HG02623 (cell line): ENCODE measurements around the gene DHRS12.

Experiments used
- ATAC-seq: cut with Tn5 transposase; IDR thresholded peaks from one replicate; pipeline ENCODE4 v1.9.1; 2021; ENCODE audit warnings: moderate library complexity; ENCODE audit not compliant: unreplicated experiment

The DHRS12 gene

GRCh38 chr13:51811920-51812451 lies 8.0 kb upstream of the DHRS12 start:
- no peak for ATAC-seq

- ATAC-seq, result no peak
Measured at GRCh38 chr13:51811046-51811445, 7.1 kb upstream of the DHRS12 start.

- no peak for ATAC-seq
Measured at GRCh38 chr13:51808811-51809210, 4.8 kb upstream of the DHRS12 start.

GRCh38 chr13:51807041-51807440 lies 3.1 kb upstream of the DHRS12 start:
- ATAC-seq, result no peak

GRCh38 chr13:51806566-51806965 lies 2.6 kb upstream of the DHRS12 start:
- ATAC-seq, result no peak

GRCh38 chr13:51805925-51806324 lies 2.0 kb upstream of the DHRS12 start:
- no peak for ATAC-seq

GRCh38 chr13:51805313-51805712 lies 1.4 kb upstream of the DHRS12 start:
- no peak for ATAC-seq

GRCh38 chr13:51804295-51805172 lies 571 bp upstream of the DHRS12 start:
- ATAC-seq, result no peak

GRCh38 chr13:51802631-51803418 lies 1.1 kb downstream of the DHRS12 start:
- no peak for ATAC-seq

GRCh38 chr13:51801631-51802099 lies 2.3 kb downstream of the DHRS12 start:
- ATAC-seq, result no peak

- ATAC-seq, result no peak
Measured at GRCh38 chr13:51800486-51800885, 3.5 kb downstream of the DHRS12 start.

- no peak for ATAC-seq
Measured at GRCh38 chr13:51799261-51799660, 4.7 kb downstream of the DHRS12 start.

- ATAC-seq, result peak; percentile 29
Measured at GRCh38 chr13:51797664-51798488, 6.1 kb downstream of the DHRS12 start.

GRCh38 chr13:51796546-51796945 lies 7.4 kb downstream of the DHRS12 start:
- no peak for ATAC-seq

GRCh38 chr13:51795419-51795818 lies 8.5 kb downstream of the DHRS12 start:
- ATAC-seq, result no peak

- ATAC-seq, result no peak
Measured at GRCh38 chr13:51794964-51795363, 9.0 kb downstream of the DHRS12 start.

GRCh38 chr13:51793570-51794271 lies 10.2 kb downstream of the DHRS12 start:
- peak; percentile 58 for ATAC-seq

- no peak for ATAC-seq
Measured at GRCh38 chr13:51786425-51787265, 17.3 kb downstream of the DHRS12 start.

GRCh38 chr13:51785712-51786424 lies 18.1 kb downstream of the DHRS12 start:
- ATAC-seq, result no peak
